H1 (cell line): ENCODE results near the gene PPP2R2B. TPM values are rescaled to one million over a fixed set of nuclear protein-coding genes. Genes with fewer than 3 reads are reported as not detected.

Experiments used
- CTCF ChIA-PET: fragments of 300-600 bp; sonication (Branson Sonifier 250); formaldehyde crosslinking; loops from one replicate; lab custom pipeline; 2021; ENCODE audit not compliant: partially characterized antibody; lab: Charles Lee
- POLR2A ChIA-PET: fragments of 300-600 bp; sonication (Branson Sonifier 250); formaldehyde crosslinking; loops from one replicate; lab custom pipeline; 2021; ENCODE audit warnings: inconsistent platforms; ENCODE audit not compliant: partially characterized antibody; lab: Charles Lee
- DNase-seq, 2 experiments: peaks; one replicate each; pipeline versions ENCODE4 v3.0.0 to v3.0.0-alpha.2; 2010 to 2022; ENCODE audit warnings: low spot score in 2 of 2, low read depth in 1 of 2, mixed read lengths in 1 of 2
- FAIRE-seq: peaks from 2 replicates; lab custom pipeline; 2011; peaks lifted over from hg19 to GRCh38; lab: Jason Lieb, UNC
- H2AFZ ChIP-seq: 2 replicates; pipeline ENCODE4 v1.8.1; 2012; ENCODE audit warnings: low read length, inconsistent platforms
- H2AK5ac ChIP-seq: 2 replicates; pipeline ENCODE4 v1.6.1; 2013; ENCODE audit warnings: low read depth, low read length
- H2BK120ac ChIP-seq: replicated peaks from 2 replicates; pipeline ENCODE3; 2013; ENCODE audit warnings: low read depth, low read length, inconsistent platforms
- H2BK12ac ChIP-seq: 2 replicates; pipeline ENCODE4 v1.6.1; 2013; ENCODE audit warnings: low read depth, low read length
- H2BK15ac ChIP-seq: 2 replicates; pipeline ENCODE4 v1.6.1; 2013; ENCODE audit warnings: low read length
- H2BK20ac ChIP-seq: 2 replicates; pipeline ENCODE4 v1.6.1; 2013; ENCODE audit warnings: low read length
- H2BK5ac ChIP-seq: 2 replicates; pipeline ENCODE4 v1.6.1; 2013; ENCODE audit warnings: low read depth, low read length
- H3K14ac ChIP-seq: 2 replicates; pipeline ENCODE4 v1.6.1; 2013; ENCODE audit warnings: inconsistent platforms; ENCODE audit not compliant: insufficient read length
- H3K18ac ChIP-seq: 2 replicates; pipeline ENCODE4 v1.6.1; 2013; ENCODE audit warnings: low read length; ENCODE audit errors: extremely low read depth
- H3K23ac ChIP-seq: 2 replicates; pipeline ENCODE4 v1.6.1; 2013; ENCODE audit warnings: inconsistent platforms; ENCODE audit not compliant: insufficient read length
- H3K23me2 ChIP-seq: 2 replicates; pipeline ENCODE4 v1.6.1; 2013; ENCODE audit warnings: low read depth, low read length
- H3K27ac ChIP-seq: 2 replicates; pipeline ENCODE4 v1.6.1; 2011; ENCODE audit warnings: low read depth, low read length, inconsistent platforms
- H3K27me3 ChIP-seq, 4 experiments: replicated peaks in 1 of 4; 1 replicate in 1 of 4; 2 replicates in 3 of 4; pipeline versions ENCODE4 v1.6.1 to v1.8.1; 2011 to 2013; ENCODE audit warnings: low read length in 3 of 4, mild to moderate bottlenecking in 3 of 4, inconsistent platforms in 2 of 4, mixed read lengths in 2 of 4, moderate library complexity in 1 of 4; ENCODE audit not compliant: control insufficient read depth in 3 of 4, insufficient read depth in 3 of 4; ENCODE audit errors: extremely low read depth in 1 of 4
- H3K36me3 ChIP-seq, 4 experiments: 2 replicates each; pipeline versions ENCODE4 v1.6.1 to v1.8.1; 2011 to 2013; ENCODE audit warnings: mild to moderate bottlenecking in 4 of 4, low read length in 3 of 4, moderate library complexity in 2 of 4, control low read depth in 1 of 4, inconsistent platforms in 1 of 4; ENCODE audit not compliant: insufficient read depth in 4 of 4, control insufficient read depth in 2 of 4
- H3K4ac ChIP-seq: replicated peaks from 2 replicates; pipeline ENCODE3; 2013; ENCODE audit warnings: low read length, low read depth, mixed read lengths, inconsistent platforms; ENCODE audit not compliant: insufficient read length
- H3K4me1 ChIP-seq, 4 experiments: replicated peaks in 1 of 4; 1 replicate in 1 of 4; 2 replicates in 3 of 4; pipeline versions ENCODE4 v1.6.1 to v1.8.1; 2011 to 2013; ENCODE audit warnings: low read length in 3 of 4, inconsistent platforms in 2 of 4, mixed read lengths in 1 of 4; ENCODE audit not compliant: insufficient read depth in 4 of 4, control insufficient read depth in 3 of 4
- H3K4me2 ChIP-seq, 2 experiments: 2 replicates each; pipeline versions ENCODE4 v1.6.1 to v1.8.1; 2011 to 2013; ENCODE audit warnings: low read depth in 2 of 2, low read length in 2 of 2, control low read depth in 1 of 2, inconsistent platforms in 1 of 2, mild to moderate bottlenecking in 1 of 2; ENCODE audit not compliant: insufficient read depth in 1 of 2
- H3K4me3 ChIP-seq, 4 experiments: fragments of 200-600, 300-600 bp in 1 of 4; sonication (generic), shearing (Covaris generic), sonication (Bioruptor Twin) in 1 of 4; 2 replicates each; pipeline versions ENCODE4 v1.5.1 to v1.8.1; 2011 to 2016; ENCODE audit warnings: low read length in 4 of 4, low read depth in 3 of 4, control low read depth in 2 of 4, inconsistent platforms in 2 of 4, mild to moderate bottlenecking in 2 of 4, mixed read lengths in 1 of 4, moderate library complexity in 1 of 4; ENCODE audit not compliant: insufficient read depth in 2 of 4; ENCODE audit errors: extremely low read depth in 1 of 4
- H3K56ac ChIP-seq: replicated peaks from 2 replicates; pipeline ENCODE3; 2013; ENCODE audit warnings: low read depth, mild to moderate bottlenecking, mixed read lengths, low read length, inconsistent platforms; ENCODE audit not compliant: insufficient read length
- H3K79me1 ChIP-seq: 2 replicates; pipeline ENCODE4 v1.6.1; 2013; ENCODE audit warnings: low read depth, low read length, control low read depth
- H3K79me2 ChIP-seq, 2 experiments: 2 replicates each; pipeline versions ENCODE4 v1.6.1 to v1.8.1; 2012 to 2013; ENCODE audit warnings: low read length in 2 of 2, mild to moderate bottlenecking in 2 of 2, inconsistent platforms in 1 of 2; ENCODE audit not compliant: insufficient read depth in 2 of 2, control insufficient read depth in 1 of 2
- H3K9ac ChIP-seq, 4 experiments: replicated peaks in 1 of 4; 1 replicate in 1 of 4; 2 replicates in 3 of 4; pipeline versions ENCODE4 v1.6.1 to v1.8.1; 2011 to 2013; ENCODE audit warnings: low read depth in 3 of 4, low read length in 3 of 4, control low read depth in 2 of 4, mild to moderate bottlenecking in 2 of 4, moderate library complexity in 2 of 4, inconsistent platforms in 1 of 4; ENCODE audit errors: extremely low read depth in 1 of 4
- H3K9me3 ChIP-seq, 2 experiments: 2 replicates each; pipeline versions ENCODE4 v1.6.1 to v1.8.1; 2012 to 2013; ENCODE audit warnings: mild to moderate bottlenecking in 2 of 2, moderate library complexity in 2 of 2, control low read depth in 1 of 2, inconsistent platforms in 1 of 2, low read depth in 1 of 2, low read length in 1 of 2, mixed read lengths in 1 of 2; ENCODE audit not compliant: insufficient read depth in 2 of 2
- H4K20me1 ChIP-seq, 2 experiments: replicated peaks in 1 of 2; 2 replicates each; pipeline versions ENCODE3 to v1.8.1; 2011 to 2013; ENCODE audit warnings: inconsistent platforms in 2 of 2, low read length in 2 of 2, mild to moderate bottlenecking in 1 of 2; ENCODE audit not compliant: insufficient read depth in 2 of 2, control insufficient read depth in 1 of 2
- H4K5ac ChIP-seq: 2 replicates; pipeline ENCODE4 v1.6.1; 2013; ENCODE audit warnings: low read length, low read depth, mixed read lengths, inconsistent platforms; ENCODE audit not compliant: insufficient read length
- H4K8ac ChIP-seq: 2 replicates; pipeline ENCODE4 v1.8.0; 2013; ENCODE audit warnings: mild to moderate bottlenecking, moderate library complexity, low read length, inconsistent platforms; ENCODE audit not compliant: insufficient read depth; ENCODE audit errors: extremely low read depth
- H4K91ac ChIP-seq: replicated peaks from 2 replicates; pipeline ENCODE3; 2013; ENCODE audit warnings: low read length, mixed read lengths, inconsistent platforms; ENCODE audit not compliant: insufficient read length
- ATF3 ChIP-seq: IDR thresholded peaks from 2 replicates; pipeline ENCODE4 v1.6.1; 2011; ENCODE audit warnings: low read depth, mild to moderate bottlenecking, low read length; ENCODE audit not compliant: insufficient read depth
- BRCA1 ChIP-seq: IDR thresholded peaks from 2 replicates; pipeline ENCODE4 v1.6.1; 2012; ENCODE audit warnings: low read depth, low read length, improper control_type of control experiment
- FOSL1 ChIP-seq: IDR thresholded peaks from 2 replicates; pipeline ENCODE4 v1.6.1; 2011; ENCODE audit warnings: mild to moderate bottlenecking, low read depth, low read length, moderate library complexity; ENCODE audit not compliant: insufficient read depth
- JUND ChIP-seq: IDR thresholded peaks from 2 replicates; pipeline ENCODE4 v1.6.1; 2011; ENCODE audit warnings: mild to moderate bottlenecking, improper control_type of control experiment, low read length
- SAP30 ChIP-seq: fragments of 300-600 bp; sonication (generic); IDR thresholded peaks from 2 replicates; pipeline ENCODE4 v1.7.1; 2012; ENCODE audit warnings: low read length, moderate library complexity, mild to moderate bottlenecking, inconsistent platforms; ENCODE audit not compliant: insufficient read depth, insufficient replicate concordance
- SRF ChIP-seq: IDR thresholded peaks from 2 replicates; pipeline ENCODE4 v1.6.1; 2011; ENCODE audit warnings: mild to moderate bottlenecking, low read depth, low read length, moderate library complexity
- WGBS, 2 experiments: shearing (Covaris generic) in 1 of 2; methylation state at CpG; one replicate each; pipeline versions ENCODE4 v1.1.6 to v1.1.7; 2013 to 2015; ENCODE audit warnings: low lambda C conversion rate in 2 of 2, mixed read lengths in 2 of 2, inconsistent platforms in 1 of 2, low coverage in 1 of 2, missing lambda C conversion rate in 1 of 2; ENCODE audit not compliant: insufficient replicate concordance in 2 of 2, insufficient coverage in 1 of 2, insufficient read length in 1 of 2; ENCODE audit errors: extremely low coverage in 1 of 2, missing lambda C conversion rate in 1 of 2; 5-methylcytosine and 5-hydroxymethylcytosine counted together
- polyA plus RNA-seq, 7 experiments: library from polyadenylated mRNA; depleted of rRNA in 3 of 7; stranded (reverse) in 5 of 7; unstranded in 2 of 7; fragments of >200 nt in 5 of 7; fragments of 200-250 nt in 2 of 7; gene quantifications; 1 replicate in 5 of 7; 2 replicates in 1 of 7; 4 replicates in 1 of 7; pipeline versions ENCODE4 v1.2.1 to v1.2.3, GENCODE V29; 2011 to 2013; ENCODE audit warnings: missing spikeins in 2 of 7, mixed read lengths in 2 of 7
- total RNA-seq: library from RNA; stranded (reverse); fragmentation: NEBNext Ultra II Directional; extraction: Animal tissue kit (Norgen Biotek cat#: 25700); gene quantifications from 2 replicates; pipeline ENCODE4 v1.2.1, GENCODE V29; 2021

Gene PPP2R2B
- total and polyA plus RNA-seq, 2 of the 8 experiments (the other 6 are each of a cell fraction or from before 2014, with no cell fraction given), result 21.1 to 37.1 TPM

- H4K8ac ChIP-seq, result no peak overlapping the region
- H2BK5ac ChIP-seq, result no peak overlapping the region
- POLR2A ChIA-PET, result interaction anchor here (1.2 kb wide), 1 partner anchor 274 kb away, joined by 3 read pairs; no protein-coding TSS in a partner anchor
- H4K5ac ChIP-seq, result no peak overlapping the region
- no peak overlapping the region for H3K4me3 ChIP-seq
- H3K79me1 ChIP-seq, result no peaks in the 10 kb centered on the region
- FAIRE-seq (no peak), DNase-seq (no peak)
- H3K27me3 ChIP-seq, result no peaks in the 10 kb centered on the region
- H3K23ac ChIP-seq, result no peak overlapping the region
- no peak overlapping the region for H3K27ac ChIP-seq
- no peak overlapping the region for H2AFZ ChIP-seq
- no peak overlapping the region for H3K4me2 ChIP-seq
- TF ChIP-seq JUND, result no peak
- no peak for TF ChIP-seq SAP30
- TF ChIP-seq FOSL1, result no peak
- TF ChIP-seq BRCA1, result no peak
- no peak for TF ChIP-seq ATF3
- TF ChIP-seq SRF, result no peak
- TF ChIP-seq, all 59 proteins: peak for 0
- Histone ChIP-seq H4K20me1 (no peaks in the 10 kb centered on the region), H3K79me2 (no peaks in the 10 kb centered on the region), H3K36me3 (no peaks in the 10 kb centered on the region), H3K4me1 (0 out of 7 replicates have a peak, but pooled peaks cover 0 to 3% (median 0%) of the 10 kb centered on the region in 4 experiments), H2BK15ac (no peak overlapping the region), H2BK20ac (no peak overlapping the region), H2BK120ac (no peak overlapping the region), H4K91ac (no peak overlapping the region), H3K4ac (no peak overlapping the region), H3K9me3 (no peaks in the 10 kb centered on the region; a peak in 2 of 4 replicates), H3K14ac (no peak overlapping the region), H3K9ac (no peak overlapping the region), H3K18ac (no peak overlapping the region), H3K56ac (no peak overlapping the region), H3K23me2 (no peaks in the 10 kb centered on the region), H2AK5ac (no peak overlapping the region), H2BK12ac (no peak overlapping the region)
- WGBS, 2 experiments, result 82% methylated on average over 4 of the region's 4 CpGs; no CpG with 5 or more reads in 1 of the 2 experiments
- CTCF ChIA-PET, result interaction anchor here (0.7 to 4.7 kb wide), 5 partner anchors 12 to 351 kb away, joined by 3 to 40 read pairs (median 5); no protein-coding TSS in a partner anchor
These were observed 16.4 kb upstream of the PPP2R2B start for GRCh38 chr5:146894753-146895521.
